ENCODE results near the gene LPCAT1.

The LPCAT1 gene

GRCh38 chr5:1419476-1420210 is 104.1 kb downstream of the LPCAT1 start:
- no peak for DNase-seq

GRCh38 chr5:1418921-1419280 is 104.9 kb downstream of the LPCAT1 start:
- no peak for DNase-seq

- DNase-seq = no peak
Observed at GRCh38 chr5:1418238-1418920, 105.4 kb downstream of the LPCAT1 start.

GRCh38 chr5:1417586-1418225 is 106.1 kb downstream of the LPCAT1 start:
- DNase-seq = no peak

- DNase-seq = no peak
Observed at GRCh38 chr5:1416856-1417469, 106.8 kb downstream of the LPCAT1 start.

- no peak for DNase-seq
Observed at GRCh38 chr5:1415626-1416360, 108.0 kb downstream of the LPCAT1 start.

GRCh38 chr5:1415059-1415425 is 108.7 kb downstream of the LPCAT1 start:
- DNase-seq = no peak

- DNase-seq = no peak
Observed at GRCh38 chr5:1414311-1415058, 109.3 kb downstream of the LPCAT1 start.

- DNase-seq = no peak
Observed at GRCh38 chr5:1413611-1414241, 110.0 kb downstream of the LPCAT1 start.

- no peak for DNase-seq
Observed at GRCh38 chr5:1413211-1413610, 110.5 kb downstream of the LPCAT1 start.

GRCh38 chr5:1412621-1413020 is 111.1 kb downstream of the LPCAT1 start:
- no peak for DNase-seq

GRCh38 chr5:1412163-1412562 is 111.6 kb downstream of the LPCAT1 start:
- DNase-seq = no peak

Measured in NCI-H1048 (cell line).